Brain microvascular endothelial cell (primary cell): Measurements from ENCODE around the gene FGFR3.

Experiments used
- DNase-seq: peaks from one replicate; pipeline ENCODE4 v3.0.0-alpha.2; 2020
- H3K27ac ChIP-seq: fragments of 250-450 bp; sonication (Bioruptor Pico); 2 replicates; pipeline ENCODE4 v1.5.1; 2020; ENCODE audit warnings: mild to moderate bottlenecking, moderate library complexity
- H3K27me3 ChIP-seq: fragments of 250-450 bp; sonication (Bioruptor Pico); replicated peaks from 2 replicates; pipeline ENCODE4 v1.5.1; 2020; ENCODE audit warnings: mild to moderate bottlenecking
- H3K36me3 ChIP-seq: fragments of 250-450 bp; sonication (Bioruptor Pico); replicated peaks from 2 replicates; pipeline ENCODE4 v1.5.1; 2020; ENCODE audit warnings: mild to moderate bottlenecking
- H3K4me3 ChIP-seq: 2 replicates; pipeline ENCODE4 v1.5.1; 2011; ENCODE audit warnings: low read depth, mild to moderate bottlenecking, control low read depth, low read length, moderate library complexity
- in situ Hi-C: cut with HindIII; loops from 2 replicates; pipeline ENCODE4 v1.10.0; 2017; ENCODE audit warnings: low sequenced_read_pairs, low pct_ligation_motif_present
- TF ChIP-seq, protein P1 (sequence below): IDR thresholded peaks from 2 replicates; pipeline ENCODE4 v1.5.1; 2011; ENCODE audit warnings: low read depth, mild to moderate bottlenecking, moderate library complexity, low read length, control low read depth, inconsistent platforms; ENCODE audit errors: missing control alignments

Gene FGFR3

DNA sequence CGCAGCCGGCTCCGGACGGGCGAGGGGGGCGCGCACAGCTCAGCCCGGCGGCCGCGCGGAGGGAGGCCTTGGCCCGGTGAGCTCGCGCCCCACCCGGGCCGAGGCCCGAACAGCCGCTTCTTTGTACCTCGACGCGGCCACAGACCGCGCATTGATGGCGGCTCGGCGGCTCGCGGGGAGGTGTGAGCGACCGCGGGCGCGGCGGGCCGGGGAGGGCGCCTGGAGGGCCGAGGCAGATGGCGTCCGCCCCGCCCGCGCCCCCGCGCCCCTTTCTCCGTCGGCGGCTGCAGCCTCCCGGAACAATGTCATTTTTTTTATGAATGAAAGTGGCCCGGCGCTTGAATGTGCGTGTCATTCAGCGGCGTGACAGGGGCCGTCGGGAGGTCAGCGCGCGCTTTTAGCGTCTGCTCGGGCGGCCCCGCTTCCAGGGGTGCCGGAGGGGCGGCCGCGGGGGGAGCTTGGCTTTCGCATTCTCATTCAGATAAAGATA, 1.8 kb downstream of the FGFR3 start:
- H3K27me3 ChIP-seq: peaks cover 23% of the 10 kb centered on the region
- H3K4me3 ChIP-seq: no peak overlapping the region
- TF ChIP-seq, protein P1, sequence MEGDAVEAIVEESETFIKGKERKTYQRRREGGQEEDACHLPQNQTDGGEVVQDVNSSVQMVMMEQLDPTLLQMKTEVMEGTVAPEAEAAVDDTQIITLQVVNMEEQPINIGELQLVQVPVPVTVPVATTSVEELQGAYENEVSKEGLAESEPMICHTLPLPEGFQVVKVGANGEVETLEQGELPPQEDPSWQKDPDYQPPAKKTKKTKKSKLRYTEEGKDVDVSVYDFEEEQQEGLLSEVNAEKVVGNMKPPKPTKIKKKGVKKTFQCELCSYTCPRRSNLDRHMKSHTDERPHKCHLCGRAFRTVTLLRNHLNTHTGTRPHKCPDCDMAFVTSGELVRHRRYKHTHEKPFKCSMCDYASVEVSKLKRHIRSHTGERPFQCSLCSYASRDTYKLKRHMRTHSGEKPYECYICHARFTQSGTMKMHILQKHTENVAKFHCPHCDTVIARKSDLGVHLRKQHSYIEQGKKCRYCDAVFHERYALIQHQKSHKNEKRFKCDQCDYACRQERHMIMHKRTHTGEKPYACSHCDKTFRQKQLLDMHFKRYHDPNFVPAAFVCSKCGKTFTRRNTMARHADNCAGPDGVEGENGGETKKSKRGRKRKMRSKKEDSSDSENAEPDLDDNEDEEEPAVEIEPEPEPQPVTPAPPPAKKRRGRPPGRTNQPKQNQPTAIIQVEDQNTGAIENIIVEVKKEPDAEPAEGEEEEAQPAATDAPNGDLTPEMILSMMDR: no peak

DNA sequence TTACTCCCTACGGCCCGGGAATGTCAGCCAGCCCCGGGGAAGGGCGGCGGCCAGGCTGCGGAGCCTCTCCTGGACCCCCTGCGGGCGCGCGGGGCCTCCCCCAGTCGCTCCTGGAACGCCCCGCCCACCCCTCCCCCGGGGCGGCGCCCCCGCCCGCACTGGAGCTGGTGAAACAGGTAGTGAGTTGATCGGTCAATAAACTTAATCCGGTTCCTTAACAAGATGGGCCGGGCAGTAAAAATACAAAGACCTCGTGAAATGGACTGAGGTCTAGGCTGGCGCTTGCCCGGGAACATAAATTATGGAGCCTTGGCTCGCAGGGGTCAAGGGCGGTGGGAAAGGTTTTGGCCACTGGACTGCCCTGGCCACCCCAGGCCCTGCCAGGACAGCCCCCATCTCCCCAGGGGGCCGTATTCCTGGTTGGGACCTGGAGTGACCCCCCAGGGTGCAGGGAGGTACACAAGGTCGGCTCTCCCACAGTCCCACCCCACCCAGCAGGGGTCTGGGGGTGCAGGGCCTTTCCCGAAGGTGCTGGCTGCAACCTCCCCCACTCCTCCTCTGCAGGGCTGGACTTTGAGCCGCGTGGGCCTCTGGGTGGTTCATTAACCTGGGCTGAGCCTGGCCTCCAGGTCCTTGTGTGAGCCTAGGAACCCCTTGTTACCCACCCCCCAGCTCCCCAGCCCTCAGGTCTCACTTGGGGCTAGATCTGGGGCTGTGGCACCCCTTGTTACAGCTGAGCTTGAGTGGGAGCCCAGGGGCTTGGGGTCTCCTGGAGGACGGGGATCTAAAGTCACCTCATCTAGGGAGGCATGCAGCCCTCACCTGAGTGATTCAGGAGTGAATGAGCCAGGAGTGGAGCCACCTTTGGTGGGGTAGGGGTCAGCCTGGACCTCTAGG, 2.5 kb downstream of the FGFR3 start:
- H3K27ac ChIP-seq: no peak overlapping the region
- TF ChIP-seq, protein P1: no peak
- H3K36me3 ChIP-seq: no peaks in the 10 kb centered on the region
- peaks cover 23% of the 10 kb centered on the region for H3K27me3 ChIP-seq
- no peak for DNase-seq
- no peak overlapping the region for H3K4me3 ChIP-seq
- in situ Hi-C loops: no loop called here

More for the DNA sequence above, 1.8 kb downstream of the FGFR3 start:
- no peak overlapping the region for H3K27ac ChIP-seq
- no peaks in the 10 kb centered on the region for H3K36me3 ChIP-seq
- in situ Hi-C loops: no loop called here
- no peak for DNase-seq

DNA sequence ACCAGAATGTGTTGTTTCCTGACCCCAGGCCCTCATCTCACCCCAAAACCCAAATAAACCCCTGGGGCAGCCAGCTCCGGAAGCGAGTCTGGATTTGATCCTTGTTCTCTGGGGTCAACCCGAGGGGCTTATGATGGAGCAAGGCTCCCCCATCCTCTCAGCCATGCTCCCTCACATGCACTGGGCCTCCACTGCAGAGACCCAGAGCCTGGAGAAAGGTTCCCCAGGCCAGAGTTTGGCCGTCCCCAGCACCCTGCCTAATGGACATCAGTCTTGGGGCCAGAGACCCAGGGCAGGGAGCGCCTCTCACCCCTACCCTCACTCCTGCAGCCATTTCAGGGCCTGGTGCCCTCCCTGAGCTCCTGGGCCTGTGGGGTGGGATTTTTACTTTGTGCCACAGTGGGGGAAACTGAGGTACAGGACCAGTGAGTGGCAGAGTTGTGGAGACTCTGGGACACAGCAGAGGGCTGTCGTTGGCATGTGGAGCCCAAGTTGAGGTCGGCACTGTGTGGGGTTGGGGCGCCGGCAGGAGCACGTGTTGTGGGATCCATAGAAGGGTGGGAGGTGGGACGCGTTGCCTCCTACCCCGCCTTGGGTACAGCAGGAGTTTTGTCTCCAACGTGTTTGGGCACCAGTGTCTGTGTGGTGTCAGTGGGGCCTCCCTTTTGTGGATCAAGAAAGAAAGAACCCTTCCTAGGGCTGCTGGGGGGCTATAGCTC, 3.6 kb downstream of the FGFR3 start:
- Histone ChIP-seq H3K27ac (no peak overlapping the region), H3K36me3 (no peaks in the 10 kb centered on the region)
- in situ Hi-C loops: no loop called here

DNA sequence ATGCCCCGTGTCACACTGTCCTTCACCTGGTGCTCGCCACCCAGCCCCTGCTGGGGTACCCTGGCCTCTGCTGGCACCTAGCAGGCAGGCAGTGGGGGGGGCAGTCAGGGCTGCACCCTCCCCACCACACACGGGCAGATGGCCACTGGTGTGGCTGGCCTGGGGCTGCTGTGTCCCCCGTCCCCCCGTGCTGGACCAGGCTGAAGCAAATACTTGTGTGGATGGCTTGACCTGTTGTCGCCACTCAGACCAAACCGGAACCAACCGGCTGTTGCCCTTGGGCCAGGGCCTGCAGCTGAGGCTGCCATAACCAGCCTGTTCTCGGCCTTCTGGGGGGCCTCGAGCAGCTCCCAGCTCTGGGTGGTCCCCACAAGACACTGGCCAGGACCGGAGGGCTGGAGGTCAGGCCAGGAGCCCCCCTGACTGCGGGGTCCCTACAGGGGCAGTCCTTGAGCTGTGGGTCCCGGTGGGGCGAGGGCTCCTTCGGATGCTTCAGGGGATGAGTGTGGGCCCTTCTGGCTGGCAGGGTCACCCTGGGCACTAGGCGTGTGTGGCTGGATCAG, 4.3 kb downstream of the FGFR3 start:
- H3K27me3 ChIP-seq: peaks cover 22% of the 10 kb centered on the region
- DNase-seq: no peak
- in situ Hi-C loops: no loop called here
- H3K36me3 ChIP-seq: no peaks in the 10 kb centered on the region
- TF ChIP-seq, protein P1: no peak
- H3K4me3 ChIP-seq: no peak overlapping the region
- H3K27ac ChIP-seq: no peak overlapping the region

More for the DNA sequence above, 3.6 kb downstream of the FGFR3 start:
- H3K4me3 ChIP-seq: no peak overlapping the region
- H3K27me3 ChIP-seq: peaks cover 23% of the 10 kb centered on the region
- TF ChIP-seq, protein P1: no peak
- DNase-seq: no peak

DNA sequence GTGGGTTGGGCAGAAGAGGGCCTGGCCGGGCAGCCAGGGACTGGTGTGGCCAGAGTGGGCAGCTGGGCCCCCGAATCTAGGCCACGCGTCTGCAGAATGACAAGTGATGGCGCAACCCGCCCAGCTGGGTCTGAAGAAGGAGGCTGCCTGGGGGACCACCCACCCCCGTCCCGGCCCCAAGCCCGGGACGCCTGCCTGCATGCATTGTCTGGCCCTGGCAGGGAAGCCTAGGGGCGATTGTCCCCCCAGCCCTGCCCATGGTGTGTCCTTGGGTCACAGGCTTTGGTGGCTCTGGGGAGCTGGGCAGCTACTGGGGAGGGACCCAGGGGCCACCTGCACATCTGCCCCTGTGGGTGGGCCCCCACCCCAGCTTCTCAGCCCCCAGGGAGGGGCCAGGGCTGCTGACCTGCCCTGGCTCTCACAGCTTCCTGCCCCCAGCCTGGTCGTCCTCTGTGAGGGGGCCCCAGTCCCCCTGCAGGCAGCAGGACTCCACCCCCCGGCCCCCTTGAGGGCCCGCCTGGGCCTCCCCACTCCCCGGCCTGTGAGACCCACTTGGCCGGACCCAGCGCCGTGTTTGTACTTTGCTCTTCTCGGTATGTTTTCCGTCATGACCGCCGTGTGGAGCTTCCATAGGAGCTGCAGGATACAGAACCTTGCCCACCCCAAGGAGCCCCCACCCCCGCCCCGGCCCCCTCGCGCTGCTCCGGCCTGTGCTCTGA, 4.9 kb downstream of the FGFR3 start:
- no peak for DNase-seq
- H3K36me3 ChIP-seq: no peaks in the 10 kb centered on the region
- peaks cover 22% of the 10 kb centered on the region for H3K27me3 ChIP-seq
- in situ Hi-C loops: no loop called here
- no peak overlapping the region for H3K27ac ChIP-seq
- no peak overlapping the region for H3K4me3 ChIP-seq
- TF ChIP-seq, protein P1: no peak
